ENCODE measurements around the gene WDR75. TPM values are rescaled to one million over a fixed set of nuclear protein-coding genes. Genes with fewer than 3 reads are reported as not detected.

Gene WDR75
- total and polyA plus RNA-seq, 10 donors, result 27.1 to 66.5 (median 38.4) TPM

- TF ChIP-seq CTCF (IDR thresholded peaks at IDR 0.05 in 8 of 11, conservative IDR thresholded peaks at IDR 0.05 in 3 of 11), result no peak
- TF ChIP-seq POLR2A (IDR thresholded peaks at IDR 0.05), result no peak
- no peak for TF ChIP-seq POLR2AphosphoS5 (IDR thresholded peaks at IDR 0.05)
- 47 to 75% (median 68%) methylated on average over 1 of the region's 1 CpG for WGBS, 5 donors
- Histone ChIP-seq H3K36me3 (no peaks in the 10 kb centered on the region), H3K27me3 (replicated peaks in 1 of 7) (no peaks in the 10 kb centered on the region), H3K4me1 (peaks cover 0 to 25% (median 0%) of the 10 kb centered on the region in 6 donors), H3K4me3 (no peak overlapping the region), H3K27ac (peak overlapping the region in 4 of 8 donors; percentile 62 to 66 (median 64)), H3K9me3 (no peaks in the 10 kb centered on the region)
- intact Hi-C loops (cut with DNase I; ENCODE audit: low total_unique reads), result no loop called here
- no peak for DNase-seq
Measured at GRCh38 chr2:189515264-189515663, 74.0 kb downstream of the WDR75 start.

- WGBS, 5 donors, result 23 to 39% (median 35%) methylated on average over 3 of the region's 3 CpGs
- Histone ChIP-seq H3K27me3 (replicated peaks in 1 of 7) (no peaks in the 10 kb centered on the region), H3K4me3 (no peak overlapping the region), H3K27ac (peak overlapping the region in 5 of 8 donors; percentile 58 to 66 (median 63)), H3K4me1 (peaks cover 0 to 27% (median 0%) of the 10 kb centered on the region in 6 donors), H3K9me3 (no peaks in the 10 kb centered on the region), H3K36me3 (no peaks in the 10 kb centered on the region)
- TF ChIP-seq POLR2A (IDR thresholded peaks at IDR 0.05), result no peak
- intact Hi-C loops (cut with DNase I; ENCODE audit: low total_unique reads), result no loop called here
- no peak for DNase-seq
Measured at GRCh38 chr2:189516546-189516945, 75.3 kb downstream of the WDR75 start.

GRCh38 chr2:189517847-189518535 is 76.7 kb downstream of the WDR75 start:
- no peak overlapping the region for H3K4me3 ChIP-seq
- TF ChIP-seq POLR2AphosphoS5 (IDR thresholded peaks at IDR 0.05) (no peak), POLR2A (IDR thresholded peaks at IDR 0.05) (no peak), CTCF (IDR thresholded peaks at IDR 0.05 in 8 of 11, conservative IDR thresholded peaks at IDR 0.05 in 3 of 11) (no peak)
- H3K36me3 ChIP-seq, result no peaks in the 10 kb centered on the region
- H3K4me1 ChIP-seq, result peaks cover 0 to 24% (median 0%) of the 10 kb centered on the region in 6 donors
- no peak for DNase-seq
- H3K9me3 ChIP-seq, result no peaks in the 10 kb centered on the region
- H3K27me3 ChIP-seq (replicated peaks in 1 of 7), result no peaks in the 10 kb centered on the region
- peak overlapping the region in 3 of 8 donors; percentile 2 to 66 (median 13) for H3K27ac ChIP-seq
- intact Hi-C loops (cut with DNase I; ENCODE audit: low total_unique reads), result no loop called here
- 89 to 95% (median 91%) methylated on average over 6 of the region's 6 CpGs for WGBS, 5 donors

- no peak for DNase-seq
- peaks cover 0 to 17% (median 0%) of the 10 kb centered on the region in 6 donors for H3K4me1 ChIP-seq
- no peak overlapping the region for H3K4me3 ChIP-seq
- intact Hi-C loops (cut with DNase I; ENCODE audit: low total_unique reads), result no loop called here
- no peaks in the 10 kb centered on the region for H3K9me3 ChIP-seq
- peak overlapping the region in 2 of 8 donors; percentile 37 to 49 for H3K27ac ChIP-seq
- TF ChIP-seq POLR2AphosphoS5 (IDR thresholded peaks at IDR 0.05) (no peak), CTCF (IDR thresholded peaks at IDR 0.05 in 8 of 11, conservative IDR thresholded peaks at IDR 0.05 in 3 of 11) (no peak), POLR2A (IDR thresholded peaks at IDR 0.05) (no peak)
- H3K27me3 ChIP-seq (replicated peaks in 1 of 7), result no peaks in the 10 kb centered on the region
- WGBS, 5 donors, result 75 to 85% (median 81%) methylated on average over 6 of the region's 6 CpGs
- H3K36me3 ChIP-seq, result no peaks in the 10 kb centered on the region
Measured at GRCh38 chr2:189519631-189520387, 78.5 kb downstream of the WDR75 start.

Measured in spleen (tissue), 11 donors.